Thyroid gland (tissue), 4 donors: ENCODE data around the gene GNGT1. TPM values are rescaled to one million over a fixed set of nuclear protein-coding genes. Genes with fewer than 3 reads are reported as not detected.

Experiments
- DNase-seq, 2 donors: peaks; one replicate each; pipeline ENCODE4 v3.0.0-alpha.2; 2019
- H3K27ac ChIP-seq, 3 donors: fragments of 200-600 bp; sonication (generic); 1 replicate in 2 of 3; 2 replicates in 1 of 3; pipeline ENCODE4 v1.5.1; 2016 to 2019; ENCODE audit warnings: mild to moderate bottlenecking in 1 of 3, moderate library complexity in 1 of 3
- H3K27me3 ChIP-seq: fragments of 200-600 bp; sonication (generic); one replicate; pipeline ENCODE4 v1.5.1; 2019
- H3K36me3 ChIP-seq, 2 donors: fragments of 200-600 bp; sonication (generic); one replicate each; pipeline ENCODE4 v1.5.1; 2016 to 2019
- H3K4me1 ChIP-seq, 2 donors: fragments of 200-600 bp; sonication (generic); one replicate each; pipeline ENCODE4 v1.5.1; 2017 to 2019
- H3K4me3 ChIP-seq, 3 donors: fragments of 200-600 bp; sonication (generic); replicated peaks in 1 of 3; 1 replicate in 2 of 3; 2 replicates in 1 of 3; pipeline ENCODE4 v1.5.1; 2016; ENCODE audit warnings: mild to moderate bottlenecking in 1 of 3
- H3K9me3 ChIP-seq: fragments of 200-600 bp; sonication (generic); one replicate; pipeline ENCODE4 v1.5.1; 2017
- POLR2A ChIP-seq, 2 donors: fragments of 450-650 bp; IDR thresholded peaks; one replicate each; pipeline ENCODE4 v1.6.1; 2017; ENCODE audit warnings: antibody characterized with exemption in 2 of 2, mild to moderate bottlenecking in 2 of 2, moderate library complexity in 1 of 2
- WGBS, 2 donors: methylation state at CpG; one replicate each; pipeline ENCODE4 v1.1.5; 2017; 5-methylcytosine and 5-hydroxymethylcytosine counted together
- intact Hi-C: fragments of 100-400 bp; cut with DNase I; formaldehyde crosslinking; loops from one replicate; pipeline ENCODE4 v1.15.1; 2023
- total RNA-seq, 4 donors: library from RNA; depleted of rRNA; stranded (reverse); fragments of >200 nt; gene quantifications; one replicate each; pipeline ENCODE4 v1.2.3, GENCODE V29; 2016
- TF ChIP-seq, protein P1 (sequence below), 6 experiments: fragments of 200-600 bp in 3 of 6; fragments of 450-650 bp in 3 of 6; sonication (generic) in 3 of 6; IDR thresholded peaks; one replicate each; pipeline ENCODE4 v1.5.1; 2016 to 2019; ENCODE audit warnings: antibody characterized with exemption in 6 of 6, mild to moderate bottlenecking in 2 of 6, inconsistent platforms in 1 of 6, moderate library complexity in 1 of 6

GNGT1 gene
- total RNA-seq, 4 donors from 2014 or later: not detected

DNA sequence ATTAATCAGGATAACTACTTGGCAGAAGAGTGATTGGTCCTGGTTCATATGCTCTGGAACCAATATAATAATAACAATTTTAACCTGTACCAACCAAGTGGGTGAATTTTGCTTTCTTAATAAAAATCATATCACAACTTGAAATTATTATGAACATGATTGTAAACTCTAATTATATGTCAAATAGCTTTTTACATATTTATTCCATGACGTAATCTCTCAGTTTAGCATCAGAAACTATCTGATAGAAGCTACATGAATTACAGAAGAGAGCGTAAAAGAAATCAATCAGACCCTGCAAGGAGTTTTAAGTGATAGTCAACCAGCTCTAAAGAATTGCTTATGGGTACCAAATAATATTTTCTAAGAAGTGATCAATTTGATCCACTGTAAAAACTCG lies 25.3 kb downstream of the GNGT1 start:
- no peak for DNase-seq
- Histone ChIP-seq H3K9me3 (no peaks in the 10 kb centered on the region), H3K4me3 (no peak overlapping the region), H3K27ac (no peak overlapping the region), H3K4me1 (no peaks in the 10 kb centered on the region), H3K36me3 (no peaks in the 10 kb centered on the region), H3K27me3 (no peaks in the 10 kb centered on the region)
- intact Hi-C loops: no loop called here
- 80 to 88% methylated on average over 3 of the region's 3 CpGs for WGBS, 2 donors
- TF ChIP-seq POLR2A (IDR thresholded peaks at IDR 0.05): no peak
- TF ChIP-seq, protein P1, sequence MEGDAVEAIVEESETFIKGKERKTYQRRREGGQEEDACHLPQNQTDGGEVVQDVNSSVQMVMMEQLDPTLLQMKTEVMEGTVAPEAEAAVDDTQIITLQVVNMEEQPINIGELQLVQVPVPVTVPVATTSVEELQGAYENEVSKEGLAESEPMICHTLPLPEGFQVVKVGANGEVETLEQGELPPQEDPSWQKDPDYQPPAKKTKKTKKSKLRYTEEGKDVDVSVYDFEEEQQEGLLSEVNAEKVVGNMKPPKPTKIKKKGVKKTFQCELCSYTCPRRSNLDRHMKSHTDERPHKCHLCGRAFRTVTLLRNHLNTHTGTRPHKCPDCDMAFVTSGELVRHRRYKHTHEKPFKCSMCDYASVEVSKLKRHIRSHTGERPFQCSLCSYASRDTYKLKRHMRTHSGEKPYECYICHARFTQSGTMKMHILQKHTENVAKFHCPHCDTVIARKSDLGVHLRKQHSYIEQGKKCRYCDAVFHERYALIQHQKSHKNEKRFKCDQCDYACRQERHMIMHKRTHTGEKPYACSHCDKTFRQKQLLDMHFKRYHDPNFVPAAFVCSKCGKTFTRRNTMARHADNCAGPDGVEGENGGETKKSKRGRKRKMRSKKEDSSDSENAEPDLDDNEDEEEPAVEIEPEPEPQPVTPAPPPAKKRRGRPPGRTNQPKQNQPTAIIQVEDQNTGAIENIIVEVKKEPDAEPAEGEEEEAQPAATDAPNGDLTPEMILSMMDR (IDR thresholded peaks at IDR 0.05): no peak

DNA sequence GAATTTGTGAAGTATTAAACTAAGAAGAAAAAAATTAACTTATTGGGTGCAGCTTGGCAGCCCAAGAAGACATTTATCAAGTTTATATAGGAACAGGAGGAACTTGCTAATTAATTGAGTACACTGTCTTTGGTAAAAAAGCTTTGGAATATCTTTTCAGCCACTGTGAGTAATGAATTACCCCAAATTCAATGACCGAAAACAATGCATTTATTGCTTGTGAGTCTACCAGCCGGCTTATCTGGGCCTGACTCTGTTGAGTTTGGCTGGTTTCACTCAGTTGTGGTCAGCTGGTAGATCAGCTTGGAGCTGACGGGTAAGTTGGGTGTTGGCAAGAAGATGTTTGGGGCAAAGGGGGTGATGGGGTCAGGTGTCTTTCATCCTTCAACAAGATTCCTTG lies 26.8 kb downstream of the GNGT1 start:
- no peaks in the 10 kb centered on the region for H3K4me1 ChIP-seq
- whole genome bisulfite sequencing, 2 donors: 91 to 94% methylated on average over 3 of the region's 3 CpGs
- H3K4me3 ChIP-seq: no peak overlapping the region
- no peak overlapping the region for H3K27ac ChIP-seq
- TF ChIP-seq, protein P1 (IDR thresholded peaks at IDR 0.05): no peak
- TF ChIP-seq POLR2A (IDR thresholded peaks at IDR 0.05): no peak
- DNase-seq: no peak
- H3K36me3 ChIP-seq: no peaks in the 10 kb centered on the region
- H3K9me3 ChIP-seq: no peaks in the 10 kb centered on the region
- intact Hi-C loops: no loop called here
- H3K27me3 ChIP-seq: no peaks in the 10 kb centered on the region

GRCh38 chr7:93935102-93935501 lies 28.7 kb downstream of the GNGT1 start:
- TF ChIP-seq, protein P1 (IDR thresholded peaks at IDR 0.05): no peak
- TF ChIP-seq POLR2A (IDR thresholded peaks at IDR 0.05): no peak
- no peaks in the 10 kb centered on the region for H3K4me1 ChIP-seq
- H3K9me3 ChIP-seq: no peaks in the 10 kb centered on the region
- no peak overlapping the region for H3K4me3 ChIP-seq
- no peaks in the 10 kb centered on the region for H3K27me3 ChIP-seq
- H3K36me3 ChIP-seq: no peaks in the 10 kb centered on the region
- WGBS, 2 donors: 70 to 77% methylated on average over 2 of the region's 2 CpGs
- peak in 1 of 2 donors; percentile 8 for DNase-seq
- intact Hi-C loops: no loop called here
- no peak overlapping the region for H3K27ac ChIP-seq

GRCh38 chr7:93937818-93938217 lies 31.5 kb downstream of the GNGT1 start:
- H3K27ac ChIP-seq: no peak overlapping the region
- H3K9me3 ChIP-seq: no peaks in the 10 kb centered on the region
- no peak overlapping the region for H3K4me3 ChIP-seq
- no peaks in the 10 kb centered on the region for H3K27me3 ChIP-seq
- DNase-seq: no peak
- 91% methylated on average over 1 of the region's 1 CpG for WGBS, 2 donors
- intact Hi-C loops: no loop called here
- no peaks in the 10 kb centered on the region for H3K36me3 ChIP-seq
- no peaks in the 10 kb centered on the region for H3K4me1 ChIP-seq
- TF ChIP-seq, protein P1 (IDR thresholded peaks at IDR 0.05): no peak
- TF ChIP-seq POLR2A (IDR thresholded peaks at IDR 0.05): no peak

GRCh38 chr7:93938293-93938692 lies 31.9 kb downstream of the GNGT1 start:
- Histone ChIP-seq H3K4me3 (no peak overlapping the region), H3K36me3 (no peaks in the 10 kb centered on the region), H3K27me3 (no peaks in the 10 kb centered on the region), H3K27ac (no peak overlapping the region), H3K9me3 (no peaks in the 10 kb centered on the region), H3K4me1 (no peaks in the 10 kb centered on the region)
- intact Hi-C loops: no loop called here
- no peak for DNase-seq
- TF ChIP-seq, protein P1 (IDR thresholded peaks at IDR 0.05): no peak
- TF ChIP-seq POLR2A (IDR thresholded peaks at IDR 0.05): no peak
